SK-N-MC (cell line): ENCODE results near the gene RALGAPA2.

ENCODE experiments used
- DNase-seq: peaks from one replicate; pipeline ENCODE4 v3.0.0-alpha.2; 2011; ENCODE audit warnings: low read depth, low spot score
- H3K27ac ChIP-seq: fragments of 200-600 bp; sonication (generic); 2 replicates; pipeline ENCODE4 v1.5.1; 2016; ENCODE audit warnings: mixed run types
- H3K36me3 ChIP-seq: fragments of 200-600 bp; sonication (generic); 2 replicates; pipeline ENCODE4 v1.6.1; 2017; ENCODE audit warnings: antibody characterized with exemption, low read length, mixed read lengths; ENCODE audit not compliant: insufficient read depth
- H3K4me3 ChIP-seq: fragments of 200-600 bp; sonication (generic); 2 replicates; pipeline ENCODE4 v1.5.1; 2016
- H3K9ac ChIP-seq: fragments of 200-600 bp; sonication (generic); 2 replicates; pipeline ENCODE4 v1.8.0; 2017; ENCODE audit warnings: mixed run types, mixed read lengths; ENCODE audit not compliant: insufficient read length
- H3K9me3 ChIP-seq: fragments of 200-600 bp; sonication (generic); 2 replicates; pipeline ENCODE4 v1.6.1; 2017; ENCODE audit warnings: low read depth, mild to moderate bottlenecking, antibody characterized with exemption, low read length, moderate library complexity, mixed read lengths
- EZH2 ChIP-seq: fragments of 200-600 bp; sonication (generic); IDR thresholded peaks from one replicate; pipeline ENCODE4 v1.6.1; 2017; ENCODE audit warnings: antibody characterized with exemption
- FOXP2 ChIP-seq: optimal IDR thresholded peaks from 2 replicates; pipeline ENCODE3; 2011; ENCODE audit warnings: mild to moderate bottlenecking, moderate library complexity; ENCODE audit not compliant: insufficient read depth; ENCODE audit errors: extremely low read length, control extremely low read depth
- POLR2AphosphoS5 ChIP-seq: IDR thresholded peaks from 2 replicates; pipeline ENCODE4 v1.6.1; 2012; ENCODE audit warnings: mild to moderate bottlenecking, low read depth, low read length, borderline replicate concordance

The RALGAPA2 gene

DNA sequence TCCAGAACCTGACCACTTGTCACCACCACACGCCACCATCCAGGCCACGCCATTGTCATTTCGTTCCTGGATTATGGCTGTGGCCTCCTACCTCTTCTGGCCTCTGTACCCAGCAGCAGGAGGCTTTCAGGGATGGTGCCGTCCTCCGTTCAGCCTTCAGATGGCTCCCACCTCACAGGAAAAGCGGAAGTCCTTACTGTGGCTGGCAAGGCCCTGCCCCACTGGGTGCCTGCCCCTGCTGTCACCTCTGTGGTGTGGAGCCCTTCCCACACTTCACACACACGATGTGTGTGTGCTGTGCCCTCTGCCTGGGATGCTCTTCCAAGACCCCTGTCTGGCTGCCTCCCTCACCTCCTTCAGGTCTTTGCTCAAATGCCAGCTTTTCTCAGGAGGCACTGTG lies 275.1 kb downstream of the RALGAPA2 start:
- Histone ChIP-seq H3K27ac (no peak overlapping the region), H3K4me3 (no peak overlapping the region), H3K36me3 (no peaks in the 10 kb centered on the region), H3K9ac (no peak overlapping the region), H3K9me3 (no peaks in the 10 kb centered on the region)
- DNase-seq: no peak
- TF ChIP-seq POLR2AphosphoS5 (no peak), FOXP2 (no peak), EZH2 (no peak)

DNA sequence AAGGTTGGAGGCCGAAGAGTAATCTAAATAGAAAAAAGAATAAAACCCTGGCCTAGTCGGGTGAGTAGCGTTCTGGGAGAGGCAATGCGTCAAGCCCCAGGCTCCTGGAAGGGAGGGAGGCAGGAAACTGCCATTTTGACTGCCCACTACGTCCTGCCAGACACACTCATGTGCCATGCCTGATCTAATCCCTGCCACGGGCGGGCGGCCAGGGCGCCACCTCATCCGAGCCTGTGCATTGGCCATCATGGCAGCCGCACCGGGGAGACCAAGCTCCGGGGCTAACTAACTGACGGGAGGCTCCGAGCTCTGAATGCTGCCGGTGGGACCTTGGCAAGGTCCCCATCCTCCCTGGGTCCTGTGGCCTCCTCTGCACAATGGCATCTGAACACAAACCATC lies 275.8 kb downstream of the RALGAPA2 start:
- DNase-seq: no peak
- no peak overlapping the region for H3K27ac ChIP-seq
- H3K9me3 ChIP-seq: no peaks in the 10 kb centered on the region
- no peak for TF ChIP-seq FOXP2
- TF ChIP-seq EZH2: no peak
- no peak for TF ChIP-seq POLR2AphosphoS5
- no peak overlapping the region for H3K4me3 ChIP-seq
- H3K36me3 ChIP-seq: no peaks in the 10 kb centered on the region
- no peak overlapping the region for H3K9ac ChIP-seq

DNA sequence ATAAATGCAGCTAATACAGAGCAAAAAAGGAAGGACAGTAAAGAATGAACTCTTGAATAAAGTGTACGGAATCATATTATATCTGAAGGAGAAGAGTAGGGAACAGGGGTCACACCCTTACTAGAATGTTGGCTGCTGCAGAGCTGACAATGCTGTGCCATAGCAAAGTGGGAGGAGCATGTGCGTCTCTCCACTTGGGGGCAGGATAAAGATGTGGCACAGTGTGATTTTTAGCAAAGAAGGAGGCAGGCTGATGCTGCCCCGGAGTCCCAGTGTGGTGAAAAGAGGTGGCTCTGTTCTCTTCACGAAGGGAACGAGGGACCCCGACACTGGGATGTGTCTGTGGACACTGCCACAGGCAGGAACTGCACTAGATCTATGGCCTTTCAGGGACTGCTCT lies 277.0 kb downstream of the RALGAPA2 start:
- TF ChIP-seq POLR2AphosphoS5: no peak
- no peak for TF ChIP-seq FOXP2
- TF ChIP-seq EZH2: no peak
- no peak for DNase-seq
- H3K9me3 ChIP-seq: no peaks in the 10 kb centered on the region

DNA sequence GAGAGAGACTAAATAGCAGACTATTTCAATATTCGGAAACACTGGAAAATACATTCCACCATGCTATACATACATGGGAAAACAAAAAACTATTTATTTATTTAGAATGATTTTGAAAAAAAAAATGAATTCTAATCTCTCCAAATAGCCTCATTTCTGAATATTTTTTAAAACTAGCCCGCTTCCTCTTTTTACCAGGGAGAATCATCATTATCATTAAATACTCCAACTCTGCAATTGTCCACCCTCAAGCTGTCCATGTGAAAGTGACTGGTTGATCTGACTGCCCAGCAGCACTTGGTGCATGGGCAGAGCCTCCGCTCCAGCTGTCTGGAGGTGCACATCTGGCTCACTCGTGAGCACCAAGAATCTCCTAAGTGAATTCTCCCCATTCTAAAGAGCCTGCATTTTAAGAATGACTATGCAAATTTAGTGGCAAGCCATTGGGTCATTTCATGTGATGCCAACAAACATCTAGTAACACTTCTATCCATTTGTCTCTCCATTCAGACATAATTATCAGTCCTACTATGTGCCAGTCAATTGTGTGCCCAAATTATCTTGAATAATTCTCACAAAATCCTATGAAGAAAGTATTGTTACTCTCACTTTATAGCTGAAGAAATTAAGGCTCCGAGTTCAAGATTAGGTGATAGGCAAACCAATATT lies 279.7 kb downstream of the RALGAPA2 start:
- Histone ChIP-seq H3K9me3 (no peaks in the 10 kb centered on the region), H3K9ac (no peak overlapping the region), H3K36me3 (no peaks in the 10 kb centered on the region), H3K4me3 (no peak overlapping the region), H3K27ac (no peak overlapping the region)
- no peak for DNase-seq
- TF ChIP-seq FOXP2: no peak
- TF ChIP-seq EZH2: no peak
- TF ChIP-seq POLR2AphosphoS5: no peak

More for the DNA sequence above, 277.0 kb downstream of the RALGAPA2 start:
- Histone ChIP-seq H3K4me3 (no peak overlapping the region), H3K27ac (no peak overlapping the region), H3K36me3 (no peaks in the 10 kb centered on the region), H3K9ac (no peak overlapping the region)

DNA sequence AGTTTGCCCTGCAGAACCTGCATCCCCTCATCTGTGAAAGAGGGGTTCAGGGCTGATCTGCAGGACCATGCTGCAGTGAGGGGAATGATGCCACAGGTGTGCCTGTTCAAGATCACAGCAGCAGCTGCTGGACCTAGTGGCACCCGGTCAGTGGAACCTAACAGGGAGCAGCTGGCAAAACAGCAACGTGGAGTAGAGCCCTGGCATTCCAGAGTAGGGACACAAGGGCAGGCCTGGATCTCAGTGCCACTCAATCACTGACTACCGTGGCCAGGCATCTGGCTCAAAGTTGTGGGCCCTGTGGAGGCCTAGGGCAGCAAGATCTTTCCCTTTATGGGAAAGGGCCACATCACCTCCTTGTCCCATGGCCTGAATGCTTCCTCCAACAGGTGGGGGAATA lies 282.4 kb downstream of the RALGAPA2 start:
- Histone ChIP-seq H3K27ac (no peak overlapping the region), H3K4me3 (no peak overlapping the region), H3K36me3 (no peaks in the 10 kb centered on the region), H3K9me3 (no peaks in the 10 kb centered on the region), H3K9ac (no peak overlapping the region)
- no peak for DNase-seq
- no peak for TF ChIP-seq FOXP2
- TF ChIP-seq EZH2: no peak
- TF ChIP-seq POLR2AphosphoS5: no peak

DNA sequence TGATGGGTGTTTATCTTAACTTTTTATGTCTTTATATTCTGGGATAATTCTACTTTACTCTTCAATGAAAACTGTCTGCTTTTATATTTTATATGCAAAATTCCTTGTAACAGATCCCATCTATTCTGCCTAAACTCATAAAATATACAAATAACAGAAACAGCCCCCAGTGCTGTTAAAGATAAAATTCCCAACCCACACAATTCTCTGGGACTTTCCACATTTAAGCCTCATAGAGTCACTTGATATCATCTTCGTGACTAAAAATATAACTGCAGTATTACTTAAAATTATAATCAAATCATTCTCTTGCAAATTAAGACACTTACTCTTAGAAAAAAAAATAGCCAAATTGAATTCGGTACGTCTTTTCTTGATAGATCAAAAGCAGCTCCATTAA lies 284.4 kb downstream of the RALGAPA2 start:
- no peak for DNase-seq
- no peak overlapping the region for H3K27ac ChIP-seq
- H3K36me3 ChIP-seq: no peaks in the 10 kb centered on the region
- TF ChIP-seq POLR2AphosphoS5 (no peak), EZH2 (no peak), FOXP2 (no peak)
- H3K9ac ChIP-seq: no peak overlapping the region
- no peaks in the 10 kb centered on the region for H3K9me3 ChIP-seq
- no peak overlapping the region for H3K4me3 ChIP-seq

DNA sequence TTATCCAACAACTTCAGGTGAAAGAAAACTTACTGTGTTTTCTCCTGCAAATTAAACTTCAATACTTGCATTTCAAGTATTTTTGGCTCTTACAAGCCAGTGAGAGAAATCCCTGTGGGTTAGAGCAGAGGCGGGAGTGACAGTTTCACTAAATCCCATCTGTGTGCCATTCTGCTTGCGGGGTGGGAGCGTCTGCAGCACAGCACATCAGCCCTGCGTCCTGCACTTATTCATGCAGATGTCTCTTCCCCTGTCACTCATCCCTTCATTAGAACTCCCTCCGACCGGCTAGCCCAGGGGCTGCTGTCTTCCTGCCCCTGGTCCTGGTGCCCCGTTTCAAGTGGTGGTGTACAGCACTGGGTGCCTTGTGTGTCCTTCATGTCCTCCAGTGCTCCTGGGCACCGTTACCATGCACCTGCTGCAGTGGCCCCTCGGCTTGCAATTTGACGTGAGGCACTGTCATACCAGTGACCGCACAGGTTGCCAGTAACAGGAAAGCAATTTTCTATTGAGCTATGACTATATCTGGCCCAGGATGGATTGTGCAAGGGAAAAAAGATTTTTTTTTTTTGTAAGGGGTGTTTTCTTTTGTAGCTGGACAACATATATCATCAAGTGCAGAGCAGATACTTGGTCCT lies 285.1 kb downstream of the RALGAPA2 start:
- H3K4me3 ChIP-seq: no peak overlapping the region

DNA sequence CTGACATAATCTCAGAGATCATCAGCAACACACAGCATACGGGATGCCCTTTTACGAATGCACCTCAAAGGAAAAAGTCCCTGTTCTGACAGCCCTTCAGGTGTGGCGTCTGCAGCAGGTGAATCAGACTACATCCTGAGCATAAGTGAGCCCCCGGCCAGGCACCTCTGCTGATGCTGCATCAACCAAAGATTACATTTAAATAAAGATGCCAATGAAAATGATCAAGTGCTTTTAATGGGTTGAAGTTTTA lies 285.9 kb downstream of the RALGAPA2 start:
- DNase-seq: no peak
- TF ChIP-seq FOXP2 (no peak), EZH2 (no peak), POLR2AphosphoS5 (no peak)
- Histone ChIP-seq H3K27ac (no peak overlapping the region), H3K4me3 (no peak overlapping the region), H3K36me3 (no peaks in the 10 kb centered on the region), H3K9me3 (no peaks in the 10 kb centered on the region), H3K9ac (no peak overlapping the region)

More for the DNA sequence above, 285.1 kb downstream of the RALGAPA2 start:
- TF ChIP-seq POLR2AphosphoS5 (no peak), FOXP2 (no peak), EZH2 (no peak)
- Histone ChIP-seq H3K9ac (no peak overlapping the region), H3K9me3 (no peaks in the 10 kb centered on the region), H3K36me3 (no peaks in the 10 kb centered on the region), H3K27ac (no peak overlapping the region)
- DNase-seq: no peak
